ENCODE results near the gene PDE1C.

The PDE1C gene

DNA sequence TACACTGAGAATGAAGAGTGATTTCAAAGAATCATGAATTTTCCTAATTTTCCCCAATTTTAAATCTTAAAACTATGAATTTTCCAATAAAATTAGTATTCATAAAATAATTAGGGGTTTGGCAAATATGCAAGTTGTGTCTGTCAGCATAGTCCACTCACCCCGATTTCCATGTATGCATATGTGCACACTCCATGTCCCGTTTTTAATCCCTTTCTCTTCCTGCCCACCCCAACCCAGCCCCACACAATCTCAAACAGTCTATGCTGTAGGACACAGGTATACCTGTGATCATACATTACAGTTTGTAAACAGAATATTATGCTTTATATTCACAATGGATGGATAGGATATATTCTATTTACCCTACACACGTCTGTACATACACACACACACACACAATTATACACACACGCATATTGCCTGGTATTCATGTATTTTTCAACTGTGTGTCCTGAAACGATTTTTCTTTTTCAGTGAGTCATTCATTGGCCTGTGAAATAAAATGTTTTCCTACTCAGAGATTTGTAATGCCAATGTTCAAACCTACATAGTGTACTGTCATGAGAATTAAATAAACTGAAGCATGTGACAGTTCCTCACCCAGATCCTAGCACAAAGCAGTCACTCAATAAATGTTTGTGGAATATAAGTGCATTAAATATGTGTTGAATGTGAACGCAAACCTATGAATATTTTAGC lies 144.3 kb downstream of the PDE1C start:
- ChIA-PET CTCF (interaction anchor here (1.0 kb wide), 1 partner anchor 12 kb away, joined by 3 read pairs; no protein-coding TSS in a partner anchor), POLR2A (no interaction called here)
- no peak for DNase-seq (ENCODE audit: extremely low spot score)
- no peak for TF ChIP-seq ZNF384 (IDR thresholded peaks at IDR 0.05)
- TF ChIP-seq FOXA1 (IDR thresholded peaks at IDR 0.05) = no peak
- no peak for TF ChIP-seq LEF1 (IDR thresholded peaks at IDR 0.05; ENCODE audit: borderline replicate concordance)
- TF ChIP-seq BHLHE40 (IDR thresholded peaks at IDR 0.05; ENCODE audit: borderline replicate concordance) = no peak
- no peak for TF ChIP-seq HDGF (IDR thresholded peaks at IDR 0.05; ENCODE audit: borderline replicate concordance)
- TF ChIP-seq SP1 (IDR thresholded peaks at IDR 0.05) = no peak
- no peak for TF ChIP-seq ARNT (IDR thresholded peaks at IDR 0.05)
- no peak for TF ChIP-seq NFRKB (IDR thresholded peaks at IDR 0.05)

DNA sequence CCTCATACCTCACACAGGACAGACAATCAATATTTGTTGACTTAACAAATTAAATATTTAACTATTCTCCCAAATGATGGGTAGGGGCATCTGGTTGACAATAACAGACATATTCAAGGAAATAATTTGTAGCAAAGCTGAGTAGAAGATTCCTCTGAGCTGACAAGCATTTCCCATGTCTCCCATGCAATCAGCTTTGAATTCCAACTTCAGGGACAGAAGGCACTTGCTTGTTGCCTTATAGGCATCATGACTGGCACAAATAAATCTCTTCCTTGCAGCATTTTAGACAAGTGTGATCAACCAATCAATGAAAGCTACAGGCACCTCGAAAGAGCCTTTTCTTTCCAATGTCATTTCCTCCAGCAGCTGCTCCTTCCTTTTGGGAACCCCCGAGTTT lies 146.0 kb downstream of the PDE1C start:
- CTCF ChIA-PET = no interaction called here
- POLR2A ChIA-PET = interaction anchor here (0.5 to 0.6 kb wide), 2 partner anchors 102 to 500 kb away, joined by 3 read pairs; no protein-coding TSS in a partner anchor
- no peak for TF ChIP-seq FOXM1 (IDR thresholded peaks at IDR 0.05; ENCODE audit: borderline replicate concordance)
- no peak for TF ChIP-seq ELF4 (IDR thresholded peaks at IDR 0.05)
- TF ChIP-seq FOXK2 (IDR thresholded peaks at IDR 0.05) = no peak
- no peak for TF ChIP-seq TARDBP (IDR thresholded peaks at IDR 0.05)
- TF ChIP-seq HDGF (IDR thresholded peaks at IDR 0.05; ENCODE audit: borderline replicate concordance) = no peak
- no peak for TF ChIP-seq SUZ12 (IDR thresholded peaks at IDR 0.05)
- TF ChIP-seq NFRKB (IDR thresholded peaks at IDR 0.05) = no peak
- TF ChIP-seq LEF1 (IDR thresholded peaks at IDR 0.05; ENCODE audit: borderline replicate concordance) = no peak
- DNase-seq (ENCODE audit: extremely low spot score) = no peak

DNA sequence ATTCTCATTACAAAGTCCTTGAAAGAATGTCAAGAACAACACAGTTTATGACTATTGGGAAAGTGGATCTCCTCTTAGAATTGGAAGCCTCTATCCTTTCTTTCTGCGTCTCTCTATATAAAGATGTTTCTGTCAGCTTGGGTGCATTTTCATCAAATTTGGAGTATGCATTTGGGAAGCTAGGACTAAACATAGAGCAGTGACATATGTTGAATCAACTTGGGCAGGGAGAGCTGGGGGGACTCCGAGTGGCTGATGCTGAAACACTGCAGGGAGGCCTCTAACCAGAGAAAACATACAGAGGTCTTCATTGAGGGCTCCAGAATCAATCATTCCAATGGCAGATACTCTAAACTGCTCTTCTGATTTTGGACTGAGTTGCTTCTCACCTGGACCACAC lies 147.4 kb downstream of the PDE1C start:
- TF ChIP-seq FOXA1 (IDR thresholded peaks at IDR 0.05) (no peak), TARDBP (IDR thresholded peaks at IDR 0.05) (no peak), L3MBTL2 (conservative IDR thresholded peaks at IDR 0.05) (no peak), ARNT (IDR thresholded peaks at IDR 0.05) (no peak), NFRKB (IDR thresholded peaks at IDR 0.05) (no peak)
- POLR2A ChIA-PET = no interaction called here
- no peak for DNase-seq (ENCODE audit: extremely low spot score)
- CTCF ChIA-PET = no interaction called here

GRCh38 chr7:31921047-31921446 lies 149.2 kb downstream of the PDE1C start:
- TF ChIP-seq, protein P1, sequence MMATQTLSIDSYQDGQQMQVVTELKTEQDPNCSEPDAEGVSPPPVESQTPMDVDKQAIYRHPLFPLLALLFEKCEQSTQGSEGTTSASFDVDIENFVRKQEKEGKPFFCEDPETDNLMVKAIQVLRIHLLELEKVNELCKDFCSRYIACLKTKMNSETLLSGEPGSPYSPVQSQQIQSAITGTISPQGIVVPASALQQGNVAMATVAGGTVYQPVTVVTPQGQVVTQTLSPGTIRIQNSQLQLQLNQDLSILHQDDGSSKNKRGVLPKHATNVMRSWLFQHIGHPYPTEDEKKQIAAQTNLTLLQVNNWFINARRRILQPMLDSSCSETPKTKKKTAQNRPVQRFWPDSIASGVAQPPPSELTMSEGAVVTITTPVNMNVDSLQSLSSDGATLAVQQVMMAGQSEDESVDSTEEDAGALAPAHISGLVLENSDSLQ (IDR thresholded peaks at IDR 0.05) = no peak
- TF ChIP-seq CTBP1 (IDR thresholded peaks at IDR 0.05; ENCODE audit: borderline replicate concordance) = no peak
- TF ChIP-seq L3MBTL2 (conservative IDR thresholded peaks at IDR 0.05) = no peak
- no peak for TF ChIP-seq SP1 (IDR thresholded peaks at IDR 0.05)
- ChIA-PET CTCF (no interaction called here), POLR2A (no interaction called here)
- no peak for DNase-seq (ENCODE audit: extremely low spot score)

DNA sequence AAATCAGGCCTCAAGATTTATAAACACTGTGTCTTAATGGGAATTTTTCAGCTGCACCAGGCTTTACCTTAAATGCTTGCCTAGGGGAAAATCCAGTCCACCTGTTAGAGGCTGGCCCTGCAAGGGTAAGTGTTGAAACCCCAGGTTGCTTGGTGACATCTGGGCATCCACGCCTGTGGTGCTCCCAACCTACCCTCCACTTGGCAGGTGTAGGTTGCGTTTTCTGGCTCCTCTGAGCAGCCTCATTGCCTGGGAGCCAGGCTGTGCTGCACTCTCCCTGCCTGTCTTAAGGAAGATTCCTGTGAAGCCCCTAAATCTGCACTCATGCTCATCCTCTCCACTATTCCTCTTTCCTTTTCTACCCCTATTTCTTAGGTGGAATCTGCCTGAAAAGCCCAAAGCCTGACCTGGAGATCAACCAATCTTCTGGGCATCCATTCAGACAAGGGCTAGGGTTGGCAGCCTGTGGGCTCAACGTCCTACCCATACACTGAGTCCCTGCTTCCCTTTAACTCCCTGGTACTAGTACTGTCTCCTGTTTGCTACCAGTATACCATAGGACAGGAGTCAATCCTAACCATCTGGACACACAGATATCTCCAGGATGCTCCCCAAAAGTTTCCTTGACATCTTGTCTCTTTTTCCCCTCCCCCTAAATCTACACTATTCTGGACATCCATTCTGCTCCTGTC lies 150.4 kb downstream of the PDE1C start:
- no peak for DNase-seq (ENCODE audit: extremely low spot score)
- ChIA-PET CTCF (no interaction called here), POLR2A (no interaction called here)
- TF ChIP-seq, protein P1 (IDR thresholded peaks at IDR 0.05) = no peak
- TF ChIP-seq NFRKB (IDR thresholded peaks at IDR 0.05) (no peak), ARNT (IDR thresholded peaks at IDR 0.05) (no peak)

DNA sequence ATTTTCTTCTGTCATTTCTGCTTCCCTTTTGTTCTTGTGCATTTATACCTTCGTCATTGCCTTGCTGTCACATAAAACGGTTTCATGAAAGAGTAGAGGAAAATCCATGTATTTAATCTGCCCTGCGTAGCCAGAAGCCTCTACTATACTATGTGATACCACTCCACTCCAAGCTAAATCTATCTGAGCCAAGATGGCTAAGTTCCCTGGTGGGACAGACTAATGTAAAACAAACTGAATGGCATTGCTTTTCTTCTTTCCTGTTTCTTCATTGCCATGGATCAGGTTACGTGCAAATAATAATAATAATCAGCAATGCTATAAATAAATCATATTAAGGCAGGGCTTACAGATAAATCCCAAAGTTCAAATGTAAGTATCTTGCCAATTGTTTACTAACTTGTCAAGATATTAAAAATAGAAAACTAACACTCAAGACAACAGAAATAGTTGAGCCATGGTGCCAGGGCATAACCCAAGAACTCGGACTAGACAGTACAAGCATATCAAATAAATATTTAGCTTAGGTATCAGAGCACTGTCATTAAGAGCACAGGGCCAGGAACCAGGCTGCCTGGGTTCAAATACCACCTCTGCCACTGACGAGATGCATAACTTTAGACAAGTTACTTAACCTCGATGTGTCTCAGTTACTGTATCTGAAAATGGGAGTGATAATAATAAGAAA lies 151.4 kb downstream of the PDE1C start:
- POLR2A ChIA-PET = no interaction called here
- CTCF ChIA-PET = interaction anchor here (1.3 kb wide), 1 partner anchor 285 kb away, joined by 3 read pairs; no protein-coding TSS in a partner anchor
- DNase-seq (ENCODE audit: extremely low spot score) = no peak
- TF ChIP-seq HDGF (IDR thresholded peaks at IDR 0.05; ENCODE audit: borderline replicate concordance) (no peak), NFRKB (IDR thresholded peaks at IDR 0.05) (no peak), FOXK2 (IDR thresholded peaks at IDR 0.05) (no peak), SP1 (IDR thresholded peaks at IDR 0.05) (no peak), TARDBP (IDR thresholded peaks at IDR 0.05) (no peak), SUZ12 (IDR thresholded peaks at IDR 0.05) (no peak), FOXM1 (IDR thresholded peaks at IDR 0.05; ENCODE audit: borderline replicate concordance) (no peak), FOXA1 (IDR thresholded peaks at IDR 0.05) (no peak), LEF1 (IDR thresholded peaks at IDR 0.05; ENCODE audit: borderline replicate concordance) (no peak), BHLHE40 (IDR thresholded peaks at IDR 0.05; ENCODE audit: borderline replicate concordance) (no peak), ZNF384 (IDR thresholded peaks at IDR 0.05) (no peak), CTBP1 (IDR thresholded peaks at IDR 0.05; ENCODE audit: borderline replicate concordance) (no peak), L3MBTL2 (conservative IDR thresholded peaks at IDR 0.05) (no peak), ARNT (IDR thresholded peaks at IDR 0.05) (no peak), ELF4 (IDR thresholded peaks at IDR 0.05) (no peak)
- TF ChIP-seq, protein P1 (IDR thresholded peaks at IDR 0.05) = no peak
